H1 (cell line): ENCODE results near the gene RAPGEF1. TPM values are rescaled to one million over a fixed set of nuclear protein-coding genes. Genes with fewer than 3 reads are reported as not detected.
A peak's percentile ranks its signal among the peaks of the same experiment; 100 is the strongest.

Source experiments
- CTCF ChIA-PET: fragments of 300-600 bp; sonication (Branson Sonifier 250); formaldehyde crosslinking; loops from one replicate; lab custom pipeline; 2021; ENCODE audit not compliant: partially characterized antibody; lab: Charles Lee
- POLR2A ChIA-PET: fragments of 300-600 bp; sonication (Branson Sonifier 250); formaldehyde crosslinking; loops from one replicate; lab custom pipeline; 2021; ENCODE audit warnings: inconsistent platforms; ENCODE audit not compliant: partially characterized antibody; lab: Charles Lee
- DNase-seq, 2 experiments: peaks; one replicate each; pipeline versions ENCODE4 v3.0.0 to v3.0.0-alpha.2; 2010 to 2022; ENCODE audit warnings: low spot score in 2 of 2, low read depth in 1 of 2, mixed read lengths in 1 of 2
- FAIRE-seq: peaks from 2 replicates; lab custom pipeline; 2011; peaks lifted over from hg19 to GRCh38; lab: Jason Lieb, UNC
- H2AFZ ChIP-seq: 2 replicates; pipeline ENCODE4 v1.8.1; 2012; ENCODE audit warnings: low read length, inconsistent platforms
- H2AK5ac ChIP-seq: 2 replicates; pipeline ENCODE4 v1.6.1; 2013; ENCODE audit warnings: low read depth, low read length
- H2BK120ac ChIP-seq: replicated peaks from 2 replicates; pipeline ENCODE3; 2013; ENCODE audit warnings: low read depth, low read length, inconsistent platforms
- H2BK12ac ChIP-seq: 2 replicates; pipeline ENCODE4 v1.6.1; 2013; ENCODE audit warnings: low read depth, low read length
- H2BK15ac ChIP-seq: 2 replicates; pipeline ENCODE4 v1.6.1; 2013; ENCODE audit warnings: low read length
- H2BK20ac ChIP-seq: 2 replicates; pipeline ENCODE4 v1.6.1; 2013; ENCODE audit warnings: low read length
- H2BK5ac ChIP-seq: 2 replicates; pipeline ENCODE4 v1.6.1; 2013; ENCODE audit warnings: low read depth, low read length
- H3K14ac ChIP-seq: 2 replicates; pipeline ENCODE4 v1.6.1; 2013; ENCODE audit warnings: inconsistent platforms; ENCODE audit not compliant: insufficient read length
- H3K18ac ChIP-seq: 2 replicates; pipeline ENCODE4 v1.6.1; 2013; ENCODE audit warnings: low read length; ENCODE audit errors: extremely low read depth
- H3K23ac ChIP-seq: 2 replicates; pipeline ENCODE4 v1.6.1; 2013; ENCODE audit warnings: inconsistent platforms; ENCODE audit not compliant: insufficient read length
- H3K23me2 ChIP-seq: 2 replicates; pipeline ENCODE4 v1.6.1; 2013; ENCODE audit warnings: low read depth, low read length
- H3K27ac ChIP-seq: 2 replicates; pipeline ENCODE4 v1.6.1; 2011; ENCODE audit warnings: low read depth, low read length, inconsistent platforms
- H3K27me3 ChIP-seq, 4 experiments: replicated peaks in 1 of 4; 1 replicate in 1 of 4; 2 replicates in 3 of 4; pipeline versions ENCODE4 v1.6.1 to v1.8.1; 2011 to 2013; ENCODE audit warnings: low read length in 3 of 4, mild to moderate bottlenecking in 3 of 4, inconsistent platforms in 2 of 4, mixed read lengths in 2 of 4, moderate library complexity in 1 of 4; ENCODE audit not compliant: control insufficient read depth in 3 of 4, insufficient read depth in 3 of 4; ENCODE audit errors: extremely low read depth in 1 of 4
- H3K36me3 ChIP-seq, 4 experiments: 2 replicates each; pipeline versions ENCODE4 v1.6.1 to v1.8.1; 2011 to 2013; ENCODE audit warnings: mild to moderate bottlenecking in 4 of 4, low read length in 3 of 4, moderate library complexity in 2 of 4, control low read depth in 1 of 4, inconsistent platforms in 1 of 4; ENCODE audit not compliant: insufficient read depth in 4 of 4, control insufficient read depth in 2 of 4
- H3K4ac ChIP-seq: replicated peaks from 2 replicates; pipeline ENCODE3; 2013; ENCODE audit warnings: low read length, low read depth, mixed read lengths, inconsistent platforms; ENCODE audit not compliant: insufficient read length
- H3K4me1 ChIP-seq, 4 experiments: replicated peaks in 1 of 4; 1 replicate in 1 of 4; 2 replicates in 3 of 4; pipeline versions ENCODE4 v1.6.1 to v1.8.1; 2011 to 2013; ENCODE audit warnings: low read length in 3 of 4, inconsistent platforms in 2 of 4, mixed read lengths in 1 of 4; ENCODE audit not compliant: insufficient read depth in 4 of 4, control insufficient read depth in 3 of 4
- H3K4me2 ChIP-seq, 2 experiments: 2 replicates each; pipeline versions ENCODE4 v1.6.1 to v1.8.1; 2011 to 2013; ENCODE audit warnings: low read depth in 2 of 2, low read length in 2 of 2, control low read depth in 1 of 2, inconsistent platforms in 1 of 2, mild to moderate bottlenecking in 1 of 2; ENCODE audit not compliant: insufficient read depth in 1 of 2
- H3K4me3 ChIP-seq, 4 experiments: fragments of 200-600, 300-600 bp in 1 of 4; sonication (generic), shearing (Covaris generic), sonication (Bioruptor Twin) in 1 of 4; 2 replicates each; pipeline versions ENCODE4 v1.5.1 to v1.8.1; 2011 to 2016; ENCODE audit warnings: low read length in 4 of 4, low read depth in 3 of 4, control low read depth in 2 of 4, inconsistent platforms in 2 of 4, mild to moderate bottlenecking in 2 of 4, mixed read lengths in 1 of 4, moderate library complexity in 1 of 4; ENCODE audit not compliant: insufficient read depth in 2 of 4; ENCODE audit errors: extremely low read depth in 1 of 4
- H3K56ac ChIP-seq: replicated peaks from 2 replicates; pipeline ENCODE3; 2013; ENCODE audit warnings: low read depth, mild to moderate bottlenecking, mixed read lengths, low read length, inconsistent platforms; ENCODE audit not compliant: insufficient read length
- H3K79me1 ChIP-seq: 2 replicates; pipeline ENCODE4 v1.6.1; 2013; ENCODE audit warnings: low read depth, low read length, control low read depth
- H3K79me2 ChIP-seq, 2 experiments: 2 replicates each; pipeline versions ENCODE4 v1.6.1 to v1.8.1; 2012 to 2013; ENCODE audit warnings: low read length in 2 of 2, mild to moderate bottlenecking in 2 of 2, inconsistent platforms in 1 of 2; ENCODE audit not compliant: insufficient read depth in 2 of 2, control insufficient read depth in 1 of 2
- H3K9ac ChIP-seq, 4 experiments: replicated peaks in 1 of 4; 1 replicate in 1 of 4; 2 replicates in 3 of 4; pipeline versions ENCODE4 v1.6.1 to v1.8.1; 2011 to 2013; ENCODE audit warnings: low read depth in 3 of 4, low read length in 3 of 4, control low read depth in 2 of 4, mild to moderate bottlenecking in 2 of 4, moderate library complexity in 2 of 4, inconsistent platforms in 1 of 4; ENCODE audit errors: extremely low read depth in 1 of 4
- H3K9me3 ChIP-seq, 2 experiments: 2 replicates each; pipeline versions ENCODE4 v1.6.1 to v1.8.1; 2012 to 2013; ENCODE audit warnings: mild to moderate bottlenecking in 2 of 2, moderate library complexity in 2 of 2, control low read depth in 1 of 2, inconsistent platforms in 1 of 2, low read depth in 1 of 2, low read length in 1 of 2, mixed read lengths in 1 of 2; ENCODE audit not compliant: insufficient read depth in 2 of 2
- H4K20me1 ChIP-seq, 2 experiments: replicated peaks in 1 of 2; 2 replicates each; pipeline versions ENCODE3 to v1.8.1; 2011 to 2013; ENCODE audit warnings: inconsistent platforms in 2 of 2, low read length in 2 of 2, mild to moderate bottlenecking in 1 of 2; ENCODE audit not compliant: insufficient read depth in 2 of 2, control insufficient read depth in 1 of 2
- H4K5ac ChIP-seq: 2 replicates; pipeline ENCODE4 v1.6.1; 2013; ENCODE audit warnings: low read length, low read depth, mixed read lengths, inconsistent platforms; ENCODE audit not compliant: insufficient read length
- H4K8ac ChIP-seq: 2 replicates; pipeline ENCODE4 v1.8.0; 2013; ENCODE audit warnings: mild to moderate bottlenecking, moderate library complexity, low read length, inconsistent platforms; ENCODE audit not compliant: insufficient read depth; ENCODE audit errors: extremely low read depth
- H4K91ac ChIP-seq: replicated peaks from 2 replicates; pipeline ENCODE3; 2013; ENCODE audit warnings: low read length, mixed read lengths, inconsistent platforms; ENCODE audit not compliant: insufficient read length
- CBX5 ChIP-seq: fragments of 300-800, 300-1000 bp; sonication (generic); IDR thresholded peaks from 2 replicates; pipeline ENCODE4 v1.7.1; 2016; ENCODE audit warnings: antibody characterized with exemption, low read length, low read depth
- CEBPB ChIP-seq: IDR thresholded peaks from 2 replicates; pipeline ENCODE4 v1.6.1; 2012; ENCODE audit warnings: low read depth, low read length
- CHD2 ChIP-seq: IDR thresholded peaks from 2 replicates; pipeline ENCODE4 v1.6.1; 2012; ENCODE audit warnings: low read length, improper control_type of control experiment
- FOSL1 ChIP-seq: IDR thresholded peaks from 2 replicates; pipeline ENCODE4 v1.6.1; 2011; ENCODE audit warnings: mild to moderate bottlenecking, low read depth, low read length, moderate library complexity; ENCODE audit not compliant: insufficient read depth
- GABPA ChIP-seq: IDR thresholded peaks from 2 replicates; pipeline ENCODE4 v1.6.1; 2011; ENCODE audit warnings: mild to moderate bottlenecking, low read length, moderate library complexity, borderline replicate concordance; ENCODE audit not compliant: insufficient read depth
- HDAC2 ChIP-seq, 2 experiments: fragments of 300-600 bp in 1 of 2; sonication (generic) in 1 of 2; IDR thresholded peaks; 2 replicates each; pipeline ENCODE4 v1.6.1; 2011 to 2012; ENCODE audit warnings: low read depth in 2 of 2, low read length in 2 of 2, mild to moderate bottlenecking in 2 of 2, moderate library complexity in 2 of 2, borderline replicate concordance in 1 of 2, inconsistent platforms in 1 of 2
- JUN ChIP-seq: IDR thresholded peaks from 2 replicates; pipeline ENCODE4 v1.6.1; 2011; ENCODE audit warnings: low read depth, mild to moderate bottlenecking, improper control_type of control experiment, low read length
- MAX ChIP-seq: IDR thresholded peaks from 2 replicates; pipeline ENCODE4 v1.6.1; 2012; ENCODE audit warnings: inconsistent platforms
- NANOG ChIP-seq: IDR thresholded peaks from 2 replicates; pipeline ENCODE4 v1.6.1; 2011; ENCODE audit warnings: low read length, low read depth, mild to moderate bottlenecking, inconsistent platforms; ENCODE audit not compliant: insufficient read depth, poor library complexity, severe bottlenecking
- NRF1 ChIP-seq: IDR thresholded peaks from 2 replicates; pipeline ENCODE4 v1.6.1; 2011; ENCODE audit warnings: mild to moderate bottlenecking, low read depth, low read length, improper control_type of control experiment
- RNF2 ChIP-seq: fragments of 200-900, 300-1000 bp; sonication (generic); IDR thresholded peaks from 2 replicates; pipeline ENCODE4 v1.7.1; 2016; ENCODE audit warnings: borderline replicate concordance, low read depth, mild to moderate bottlenecking, antibody characterized with exemption, low read length; ENCODE audit not compliant: poor library complexity, severe bottlenecking; ENCODE audit errors: missing control alignments
- SIN3A ChIP-seq, 2 experiments: IDR thresholded peaks in 1 of 2; conservative IDR thresholded peaks in 1 of 2; 2 replicates each; pipeline ENCODE4 v1.6.1; 2011 to 2012; ENCODE audit warnings: low read length in 2 of 2, improper control_type of control experiment in 1 of 2, low read depth in 1 of 2, mild to moderate bottlenecking in 1 of 2
- SIRT6 ChIP-seq: IDR thresholded peaks from one replicate; pipeline ENCODE4 v1.7.1; 2012; ENCODE audit warnings: low read length, inconsistent platforms
- WGBS, 2 experiments: shearing (Covaris generic) in 1 of 2; methylation state at CpG; one replicate each; pipeline versions ENCODE4 v1.1.6 to v1.1.7; 2013 to 2015; ENCODE audit warnings: low lambda C conversion rate in 2 of 2, mixed read lengths in 2 of 2, inconsistent platforms in 1 of 2, low coverage in 1 of 2, missing lambda C conversion rate in 1 of 2; ENCODE audit not compliant: insufficient replicate concordance in 2 of 2, insufficient coverage in 1 of 2, insufficient read length in 1 of 2; ENCODE audit errors: extremely low coverage in 1 of 2, missing lambda C conversion rate in 1 of 2; 5-methylcytosine and 5-hydroxymethylcytosine counted together
- polyA plus RNA-seq, 7 experiments: library from polyadenylated mRNA; depleted of rRNA in 3 of 7; stranded (reverse) in 5 of 7; unstranded in 2 of 7; fragments of >200 nt in 5 of 7; fragments of 200-250 nt in 2 of 7; gene quantifications; 1 replicate in 5 of 7; 2 replicates in 1 of 7; 4 replicates in 1 of 7; pipeline versions ENCODE4 v1.2.1 to v1.2.3, GENCODE V29; 2011 to 2013; ENCODE audit warnings: missing spikeins in 2 of 7, mixed read lengths in 2 of 7
- total RNA-seq: library from RNA; stranded (reverse); fragmentation: NEBNext Ultra II Directional; extraction: Animal tissue kit (Norgen Biotek cat#: 25700); gene quantifications from 2 replicates; pipeline ENCODE4 v1.2.1, GENCODE V29; 2021

Gene RAPGEF1
- total and polyA plus RNA-seq, 2 of the 8 experiments (the other 6 are each of a cell fraction or from before 2014, with no cell fraction given), result 29.7 to 78.9 TPM

- Histone ChIP-seq H4K91ac (no peak overlapping the region), H3K23me2 (no peaks in the 10 kb centered on the region), H2AK5ac (no peak overlapping the region), H2BK15ac (no peak overlapping the region), H3K27me3 (no peaks in the 10 kb centered on the region), H3K4me1 (no peaks in the 10 kb centered on the region), H3K79me1 (no peaks in the 10 kb centered on the region), H3K4me3 (no peak overlapping the region), H3K23ac (no peak overlapping the region), H3K36me3 (peaks cover 1 to 4% (median 2%) of the 10 kb centered on the region in 4 experiments; a peak in 6 of 8 replicates), H3K4me2 (no peak overlapping the region), H3K18ac (no peak overlapping the region), H3K27ac (no peak overlapping the region), H2BK120ac (no peak overlapping the region), H4K5ac (no peak overlapping the region), H2BK5ac (peak overlapping the region; percentile 24; the same call in 1 of the 2 replicates), H4K8ac (no peak overlapping the region), H3K79me2 (no peaks in the 10 kb centered on the region), H3K4ac (no peak overlapping the region), H2BK20ac (no peak overlapping the region), H3K56ac (no peak overlapping the region), H3K9ac (no peak overlapping the region), H3K14ac (no peak overlapping the region), H4K20me1 (peaks cover 0 to 4% of the 10 kb centered on the region in 2 experiments), H2AFZ (no peak overlapping the region), H2BK12ac (no peak overlapping the region), H3K9me3 (no peaks in the 10 kb centered on the region)
- 96% methylated on average over 9 of the region's 9 CpGs; no CpG with 5 or more reads in 1 of the 2 experiments for WGBS, 2 experiments
- ChIA-PET CTCF (interaction anchor here (0.8 to 2.9 kb wide), 7 partner anchors 9 to 239 kb away, joined by 3 to 12 read pairs (median 3); partner anchors contain the start of gene RAPGEF1), POLR2A (interaction anchor here (0.6 kb wide), 1 partner anchor 51 kb away, joined by 3 read pairs; no protein-coding TSS in a partner anchor)
- no peak for FAIRE-seq
- DNase-seq, result no peak
- TF ChIP-seq FOSL1 (no peak), HDAC2 (IDR thresholded peaks at IDR 0.05; ENCODE audit: borderline replicate concordance in 1 of 2, low read depth in 2 of 2, low read length in 2 of 2) (no peak), SIRT6 (no peak), MAX (no peak), JUN (no peak), CEBPB (no peak), NANOG (no peak), CBX5 (no peak), CHD2 (no peak), RNF2 (no peak), SIN3A (conservative IDR thresholded peaks at IDR 0.05 in 1 of 2, IDR thresholded peaks at IDR 0.05 in 1 of 2; ENCODE audit: low read depth in 1 of 2, low read length in 2 of 2) (no peak), GABPA (no peak), NRF1 (no peak)
These were observed 151.5 kb downstream of the RAPGEF1 start for GRCh38 chr9:131588396-131588795.
